GM11168 (cell line): ENCODE measurements around the gene STAC.

ENCODE experiments used
- in situ Hi-C: fragments of 300-500 bp; cut with MboI; formaldehyde crosslinking; loops from one replicate; pipeline ENCODE4 v1.12.0; 2022; ENCODE audit warnings: low sequenced_read_pairs; ENCODE audit not compliant: unreplicated experiment

Gene STAC

GRCh38 chr3:36511791-36512486 is 131.6 kb downstream of the STAC start:
- in situ Hi-C loops: no loop called here

- in situ Hi-C loops: no loop called here
Measured at GRCh38 chr3:36512555-36512954, 132.3 kb downstream of the STAC start.

- in situ Hi-C loops: no loop called here
Measured at GRCh38 chr3:36514171-36514570, 133.9 kb downstream of the STAC start.

GRCh38 chr3:36519682-36520081 is 139.4 kb downstream of the STAC start:
- in situ Hi-C loops: loop anchor here (10.0 kb wide), 1 partner anchor 595 kb away; no protein-coding TSS in a partner anchor

GRCh38 chr3:36520241-36521006 is 140.1 kb downstream of the STAC start:
- in situ Hi-C loops: loop anchor here (10.0 kb wide), 1 partner anchor 596 kb away; no protein-coding TSS in a partner anchor

GRCh38 chr3:36521007-36521379 is 140.7 kb downstream of the STAC start:
- in situ Hi-C loops: loop anchor here (10.0 kb wide), 1 partner anchor 596 kb away; no protein-coding TSS in a partner anchor

GRCh38 chr3:36524560-36524959 is 144.3 kb downstream of the STAC start:
- in situ Hi-C loops: loop anchor here (10.0 kb wide), 1 partner anchor 600 kb away; no protein-coding TSS in a partner anchor

- in situ Hi-C loops: loop anchor here (10.0 kb wide), 1 partner anchor 600 kb away; no protein-coding TSS in a partner anchor
Measured at GRCh38 chr3:36525115-36525801, 145.0 kb downstream of the STAC start.

- in situ Hi-C loops: no loop called here
Measured at GRCh38 chr3:36538136-36538749, 157.9 kb downstream of the STAC start.

- in situ Hi-C loops: no loop called here
Measured at GRCh38 chr3:36540888-36541518, 160.7 kb downstream of the STAC start.

- in situ Hi-C loops: no loop called here
Measured at GRCh38 chr3:36542186-36542585, 161.9 kb downstream of the STAC start.

GRCh38 chr3:36543276-36543997 is 163.1 kb downstream of the STAC start:
- in situ Hi-C loops: no loop called here

GRCh38 chr3:36546226-36546625 is 165.9 kb downstream of the STAC start:
- in situ Hi-C loops: no loop called here

- in situ Hi-C loops: no loop called here
Measured at GRCh38 chr3:36548712-36549111, 168.4 kb downstream of the STAC start.

- in situ Hi-C loops: no loop called here
Measured at GRCh38 chr3:36557021-36557707, 176.9 kb downstream of the STAC start.

- in situ Hi-C loops: no loop called here
Measured at GRCh38 chr3:36557708-36558421, 177.6 kb downstream of the STAC start.

GRCh38 chr3:36558961-36559360 is 178.7 kb downstream of the STAC start:
- in situ Hi-C loops: no loop called here

GRCh38 chr3:36560685-36561084 is 180.4 kb downstream of the STAC start:
- in situ Hi-C loops: no loop called here
